Measurements from ENCODE around the gene KRT84.
A peak's percentile ranks its signal among the peaks of the same experiment; 100 is the strongest.
"Not testable (repeated sequence)": the region's sequence is repeated elsewhere in the genome, so short reads cannot be mapped to it uniquely, and the experiment has no call there.

KRT84 gene

GRCh38 chr12:52413782-52414345 lies 28.4 kb upstream of the KRT84 start:
- Histone ChIP-seq H3K4me3 (no peak overlapping the region), H3K27ac (no peak overlapping the region)

- no peak overlapping the region for H3K27ac ChIP-seq
- H3K4me3 ChIP-seq: no peak overlapping the region
Observed at GRCh38 chr12:52413202-52413601, 27.8 kb upstream of the KRT84 start.

- H3K4me3 ChIP-seq: no peak overlapping the region
- no peak overlapping the region for H3K27ac ChIP-seq
Observed at GRCh38 chr12:52411815-52412214, 26.4 kb upstream of the KRT84 start.

GRCh38 chr12:52410589-52411248 lies 25.3 kb upstream of the KRT84 start:
- H3K4me3 ChIP-seq: not testable (repeated sequence)

GRCh38 chr12:52407918-52408317 lies 22.5 kb upstream of the KRT84 start:
- no peak overlapping the region for H3K27ac ChIP-seq
- H3K4me3 ChIP-seq: no peak overlapping the region

More at GRCh38 chr12:52410589-52411248, 25.3 kb upstream of the KRT84 start:
- not testable (repeated sequence) for H3K27ac ChIP-seq

GRCh38 chr12:52405922-52406385 lies 20.5 kb upstream of the KRT84 start, which contains the start of gene KRT82:
Gene KRT82, minus strand, starts transcription at chr12:52406335. Its CDS starts 58 bp downstream, at chr12:52406277.
- Histone ChIP-seq H3K27ac (no peak within 1 kb of the TSS), H3K4me3 (no peak within 1 kb of the TSS)

GRCh38 chr12:52404951-52405350 lies 19.5 kb upstream of the KRT84 start:
- H3K4me3 ChIP-seq: no peak overlapping the region
- no peak overlapping the region for H3K27ac ChIP-seq

- Histone ChIP-seq H3K4me3 (no peak overlapping the region), H3K27ac (no peak overlapping the region)
Observed at GRCh38 chr12:52403561-52403960, 18.1 kb upstream of the KRT84 start.

- Histone ChIP-seq H3K27ac (no peak overlapping the region), H3K4me3 (no peak overlapping the region)
Observed at GRCh38 chr12:52402873-52403540, 17.6 kb upstream of the KRT84 start.

GRCh38 chr12:52402377-52402776 lies 16.9 kb upstream of the KRT84 start:
- no peak overlapping the region for H3K27ac ChIP-seq

GRCh38 chr12:52401926-52402325 lies 16.5 kb upstream of the KRT84 start:
- no peak overlapping the region for H3K27ac ChIP-seq
- no peak overlapping the region for H3K4me3 ChIP-seq

More at GRCh38 chr12:52402377-52402776, 16.9 kb upstream of the KRT84 start:
- H3K4me3 ChIP-seq: no peak overlapping the region

GRCh38 chr12:52401526-52401925 lies 16.1 kb upstream of the KRT84 start:
- H3K27ac ChIP-seq: no peak overlapping the region
- H3K4me3 ChIP-seq: no peak overlapping the region

- no peak overlapping the region for H3K27ac ChIP-seq
- no peak overlapping the region for H3K4me3 ChIP-seq
Observed at GRCh38 chr12:52400906-52401305, 15.5 kb upstream of the KRT84 start.

- H3K4me3 ChIP-seq: no peak overlapping the region
- no peak overlapping the region for H3K27ac ChIP-seq
Observed at GRCh38 chr12:52399756-52400155, 14.3 kb upstream of the KRT84 start.

- no peak overlapping the region for H3K27ac ChIP-seq
- no peak overlapping the region for H3K4me3 ChIP-seq
Observed at GRCh38 chr12:52398176-52398575, 12.7 kb upstream of the KRT84 start.

- no peak overlapping the region for H3K4me3 ChIP-seq
- no peak overlapping the region for H3K27ac ChIP-seq
Observed at GRCh38 chr12:52396656-52397055, 11.2 kb upstream of the KRT84 start.

- H3K4me3 ChIP-seq: no peak overlapping the region
Observed at GRCh38 chr12:52395761-52396434, 10.4 kb upstream of the KRT84 start.

GRCh38 chr12:52394836-52395405 lies 9.5 kb upstream of the KRT84 start:
- Histone ChIP-seq H3K4me3 (no peak overlapping the region), H3K27ac (no peak overlapping the region)

More at GRCh38 chr12:52395761-52396434, 10.4 kb upstream of the KRT84 start:
- no peak overlapping the region for H3K27ac ChIP-seq

- peak overlapping the region in 3 of 21 experiments; percentile 50 to 73 (median 72) for H3K27ac ChIP-seq
- H3K4me3 ChIP-seq: no peak overlapping the region
Observed at GRCh38 chr12:52392465-52393007, 7.1 kb upstream of the KRT84 start.

- H3K27ac ChIP-seq: peak overlapping the region in 14 of 21 experiments; percentile 0 to 73 (median 60)
- no peak overlapping the region for H3K4me3 ChIP-seq
Observed at GRCh38 chr12:52391618-52392002, 6.2 kb upstream of the KRT84 start.
